Epithelial cell of proximal tubule (primary cell): ENCODE data around the gene TRPC4AP. TPM values are rescaled to one million over a fixed set of nuclear protein-coding genes. Genes with fewer than 3 reads are reported as not detected.

ENCODE experiments used
- DNase-seq: peaks from one replicate; pipeline ENCODE4 v3.0.0-alpha.2; 2011; ENCODE audit warnings: low read depth
- H3K4me3 ChIP-seq: 2 replicates; pipeline ENCODE4 v1.5.1; 2011; ENCODE audit warnings: low read depth, mild to moderate bottlenecking, low read length
- total RNA-seq: library from RNA; depleted of rRNA; stranded (reverse); fragments of >200 nt; gene quantifications from 2 replicates; pipeline ENCODE4 v1.2.3, GENCODE V29; 2015
- TF ChIP-seq, protein P1 (sequence below): conservative IDR thresholded peaks from 2 replicates; pipeline ENCODE4 v1.5.1; 2012; ENCODE audit warnings: low read depth, mild to moderate bottlenecking, low read length

The TRPC4AP gene
- total RNA-seq = 58.6 and 82.2 TPM in 2 replicates

DNA sequence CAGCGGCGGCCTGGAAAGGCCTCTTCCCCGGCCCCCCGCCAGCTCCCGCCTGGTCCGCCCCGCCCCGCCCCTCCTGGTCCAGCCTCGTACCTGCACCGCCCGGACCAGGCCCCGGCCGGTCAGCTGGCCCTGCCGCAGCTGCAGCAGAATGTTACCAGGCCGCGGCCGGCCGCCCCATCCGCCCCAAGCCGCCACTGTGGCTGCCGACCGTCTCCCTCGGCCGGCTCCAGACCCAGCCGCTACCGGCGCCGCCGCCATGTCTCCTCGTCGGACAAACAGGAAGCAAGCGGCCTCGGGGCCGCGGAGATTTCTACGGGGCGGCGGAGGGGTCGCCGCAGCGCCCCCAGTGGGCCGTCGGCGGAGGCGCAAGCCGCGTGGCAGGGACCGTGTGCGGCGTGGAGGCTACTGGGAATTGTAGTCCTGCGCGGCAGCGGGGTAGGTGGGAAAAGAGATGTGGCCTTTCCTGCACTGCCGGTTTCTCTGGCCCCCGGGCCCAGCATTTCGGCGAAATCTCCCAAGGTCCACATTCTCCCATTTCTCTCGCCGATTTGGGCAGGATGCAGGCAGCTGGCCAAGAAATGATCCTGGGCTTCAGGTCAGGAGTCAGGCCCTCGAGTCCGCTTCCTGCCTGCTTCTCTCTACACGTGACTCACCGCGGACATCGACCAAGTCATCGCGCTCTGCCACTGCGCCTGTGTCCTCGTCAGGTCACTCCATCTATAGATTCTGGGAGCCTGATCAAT lies at the start of gene TRPC4AP:
Gene TRPC4AP, minus strand, starts transcription at position 284 of the 743 bp plus-strand sequence. Its CDS starts 26 bp downstream, at position 258.
- H3K4me3 ChIP-seq = peak within 1 kb of the TSS; percentile 95
- peak; percentile 20 for DNase-seq
- TF ChIP-seq, protein P1, sequence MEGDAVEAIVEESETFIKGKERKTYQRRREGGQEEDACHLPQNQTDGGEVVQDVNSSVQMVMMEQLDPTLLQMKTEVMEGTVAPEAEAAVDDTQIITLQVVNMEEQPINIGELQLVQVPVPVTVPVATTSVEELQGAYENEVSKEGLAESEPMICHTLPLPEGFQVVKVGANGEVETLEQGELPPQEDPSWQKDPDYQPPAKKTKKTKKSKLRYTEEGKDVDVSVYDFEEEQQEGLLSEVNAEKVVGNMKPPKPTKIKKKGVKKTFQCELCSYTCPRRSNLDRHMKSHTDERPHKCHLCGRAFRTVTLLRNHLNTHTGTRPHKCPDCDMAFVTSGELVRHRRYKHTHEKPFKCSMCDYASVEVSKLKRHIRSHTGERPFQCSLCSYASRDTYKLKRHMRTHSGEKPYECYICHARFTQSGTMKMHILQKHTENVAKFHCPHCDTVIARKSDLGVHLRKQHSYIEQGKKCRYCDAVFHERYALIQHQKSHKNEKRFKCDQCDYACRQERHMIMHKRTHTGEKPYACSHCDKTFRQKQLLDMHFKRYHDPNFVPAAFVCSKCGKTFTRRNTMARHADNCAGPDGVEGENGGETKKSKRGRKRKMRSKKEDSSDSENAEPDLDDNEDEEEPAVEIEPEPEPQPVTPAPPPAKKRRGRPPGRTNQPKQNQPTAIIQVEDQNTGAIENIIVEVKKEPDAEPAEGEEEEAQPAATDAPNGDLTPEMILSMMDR = peak; percentile 92

GRCh38 chr20:35135867-35136586 lies 43.4 kb upstream of the TRPC4AP start:
- DNase-seq = no peak
- no peak overlapping the region for H3K4me3 ChIP-seq
- TF ChIP-seq, protein P1 = no peak

DNA sequence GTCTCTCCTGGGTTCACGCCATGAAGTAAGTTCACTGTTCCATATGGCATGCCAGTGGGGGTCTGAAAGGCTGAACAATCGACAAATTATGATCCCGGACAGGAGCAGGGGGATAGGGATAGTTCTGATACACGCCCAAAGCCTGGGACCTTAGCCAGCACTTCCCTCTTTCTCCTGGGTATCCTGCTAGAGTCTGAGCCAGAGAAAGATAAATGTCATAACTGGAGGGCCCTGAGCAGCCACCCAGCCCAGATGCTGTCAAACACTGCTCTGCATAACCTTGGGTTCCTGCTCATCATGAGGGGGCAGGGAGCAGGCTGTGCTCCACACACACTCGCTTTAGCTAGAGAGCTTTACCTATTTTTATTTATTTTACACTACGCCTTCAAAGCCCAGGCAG lies 42.3 kb upstream of the TRPC4AP start:
- TF ChIP-seq, protein P1 = no peak
- DNase-seq = no peak
- no peak overlapping the region for H3K4me3 ChIP-seq

DNA sequence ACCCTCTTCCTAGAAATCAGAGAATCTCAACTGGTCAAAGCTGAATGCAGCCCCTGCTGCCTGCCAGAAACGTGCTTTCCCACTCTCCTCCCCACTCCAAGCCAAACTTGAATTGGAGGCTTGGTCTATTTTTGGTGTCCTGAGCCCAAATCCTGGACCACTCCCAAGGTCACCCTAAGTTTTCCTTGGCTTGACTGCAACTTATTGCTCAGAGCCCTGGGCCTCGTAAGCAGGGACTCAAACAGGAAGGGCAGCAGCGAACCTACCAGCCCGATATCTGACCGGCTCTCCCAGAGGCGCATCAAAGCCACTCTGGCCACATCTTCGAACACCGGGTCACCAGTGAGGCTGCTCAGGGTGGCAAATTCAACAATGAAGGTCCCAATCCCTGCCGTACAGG lies 41.9 kb upstream of the TRPC4AP start:
- no peak overlapping the region for H3K4me3 ChIP-seq
- TF ChIP-seq, protein P1 = no peak
- no peak for DNase-seq

GRCh38 chr20:35133735-35134134 lies 41.1 kb upstream of the TRPC4AP start:
- no peak for DNase-seq
- TF ChIP-seq, protein P1 = no peak
- H3K4me3 ChIP-seq = no peak overlapping the region

- TF ChIP-seq, protein P1 = no peak
Measured at GRCh38 chr20:35133031-35133430, 40.4 kb upstream of the TRPC4AP start.

GRCh38 chr20:35131934-35132333 lies 39.3 kb upstream of the TRPC4AP start:
- TF ChIP-seq, protein P1 = no peak
- no peak for DNase-seq
- no peak overlapping the region for H3K4me3 ChIP-seq

More at GRCh38 chr20:35133031-35133430, 40.4 kb upstream of the TRPC4AP start:
- H3K4me3 ChIP-seq = no peak overlapping the region
- DNase-seq = no peak
